Measurements from ENCODE around the gene TBC1D22A. TPM values are rescaled to one million over a fixed set of nuclear protein-coding genes. Genes with fewer than 3 reads are reported as not detected.

The TBC1D22A gene
- total and polyA plus RNA-seq, 2 donors (not counting 3 experiments of a cell fraction or from before 2014, with no cell fraction given) = 26.1 to 32.4 TPM

GRCh38 chr22:46823654-46824053 lies 61.2 kb downstream of the TBC1D22A start:
- intact Hi-C loops (cut with micrococcal nuclease) (no loop called here), dilution Hi-C loops (cut with MboI; ENCODE audit: extremely low pct_ligation_motif_present, low sequenced_read_pairs) (no loop called here)
- Histone ChIP-seq H3K79me2 (ENCODE audit: control insufficient read depth, insufficient read depth, low read length) (peaks cover 2% of the 10 kb centered on the region), H2AFZ (ENCODE audit: low read depth, low read length) (no peak overlapping the region), H3K9me3 (replicated peaks; ENCODE audit: control insufficient read depth, insufficient read depth, low read length) (no peaks in the 10 kb centered on the region), H3K27me3 (ENCODE audit: control insufficient read depth in 2 of 2, insufficient read depth in 2 of 2, low read length in 2 of 2) (no peaks in the 10 kb centered on the region), H3K36me3 (ENCODE audit: control insufficient read depth in 2 of 2, extremely low read depth in 1 of 2, insufficient read depth in 2 of 2, low read length in 2 of 2) (no peaks in the 10 kb centered on the region), H3K27ac (ENCODE audit: insufficient read depth, low read depth, low read length) (no peak overlapping the region), H3K4me1 (ENCODE audit: control insufficient read depth, extremely low read depth, insufficient read depth, low read length) (peaks cover 9% of the 10 kb centered on the region), H3K4me2 (ENCODE audit: insufficient read depth, low read length) (no peak overlapping the region), H4K20me1 (replicated peaks; ENCODE audit: control insufficient read depth, extremely low read depth, insufficient read depth, low read length) (no peaks in the 10 kb centered on the region), H3K4me3 (replicated peaks in 1 of 3; ENCODE audit: insufficient read depth in 1 of 3, low read depth in 1 of 3, low read length in 3 of 3) (no peak overlapping the region), H3K9ac (replicated peaks; ENCODE audit: extremely low read depth, insufficient read depth, low read length) (no peak overlapping the region), H3K9me1 (replicated peaks; ENCODE audit: control insufficient read depth, extremely low read depth, insufficient read depth, low read length) (no peaks in the 10 kb centered on the region)
- CTCF ChIA-PET = interaction anchor here (1.8 kb wide), 1 partner anchor 65 kb away, joined by 4 read pairs; no protein-coding TSS in a partner anchor
- no TSS peak for BruUV-seq (replicated peaks)
- DNase-seq (ENCODE audit: low read depth, low spot score) (no peak), FAIRE-seq (no peak)
- POLR2A ChIA-PET = no interaction called here
- no peak for TF ChIP-seq POLR2AphosphoS5 (IDR thresholded peaks at IDR 0.05; ENCODE audit: insufficient read depth, low read depth, low read length)
- TF ChIP-seq GATA2 (IDR thresholded peaks at IDR 0.05; ENCODE audit: insufficient read depth, insufficient read length, low read depth, low read length) = no peak
- TF ChIP-seq MAX (IDR thresholded peaks at IDR 0.05; ENCODE audit: insufficient read depth, insufficient read length) = no peak
- TF ChIP-seq JUN (IDR thresholded peaks at IDR 0.05; ENCODE audit: borderline replicate concordance, insufficient read depth, insufficient read length, low read depth) = no peak

GRCh38 chr22:46824344-46824909 lies 62.0 kb downstream of the TBC1D22A start:
- intact Hi-C loops (cut with micrococcal nuclease) (no loop called here), dilution Hi-C loops (cut with MboI; ENCODE audit: extremely low pct_ligation_motif_present, low sequenced_read_pairs) (no loop called here)
- Histone ChIP-seq H3K4me2 (ENCODE audit: insufficient read depth, low read length) (no peak overlapping the region), H3K79me2 (ENCODE audit: control insufficient read depth, insufficient read depth, low read length) (no peaks in the 10 kb centered on the region), H3K9me3 (replicated peaks; ENCODE audit: control insufficient read depth, insufficient read depth, low read length) (no peaks in the 10 kb centered on the region), H4K20me1 (replicated peaks; ENCODE audit: control insufficient read depth, extremely low read depth, insufficient read depth, low read length) (no peaks in the 10 kb centered on the region), H3K36me3 (ENCODE audit: control insufficient read depth in 2 of 2, extremely low read depth in 1 of 2, insufficient read depth in 2 of 2, low read length in 2 of 2) (no peaks in the 10 kb centered on the region), H2AFZ (ENCODE audit: low read depth, low read length) (no peak overlapping the region), H3K9ac (replicated peaks; ENCODE audit: extremely low read depth, insufficient read depth, low read length) (no peak overlapping the region), H3K27ac (ENCODE audit: insufficient read depth, low read depth, low read length) (no peak overlapping the region), H3K27me3 (ENCODE audit: control insufficient read depth in 2 of 2, insufficient read depth in 2 of 2, low read length in 2 of 2) (no peaks in the 10 kb centered on the region), H3K4me1 (ENCODE audit: control insufficient read depth, extremely low read depth, insufficient read depth, low read length) (peaks cover 16% of the 10 kb centered on the region), H3K4me3 (replicated peaks in 1 of 3; ENCODE audit: insufficient read depth in 1 of 3, low read depth in 1 of 3, low read length in 3 of 3) (no peak overlapping the region), H3K9me1 (replicated peaks; ENCODE audit: control insufficient read depth, extremely low read depth, insufficient read depth, low read length) (no peaks in the 10 kb centered on the region)
- BruUV-seq (replicated peaks) = no TSS peak
- DNase-seq (ENCODE audit: low read depth, low spot score) (no peak), FAIRE-seq (no peak)
- ChIA-PET CTCF (interaction anchor here (1.8 kb wide), 1 partner anchor 66 kb away, joined by 4 read pairs; no protein-coding TSS in a partner anchor), POLR2A (no interaction called here)
- TF ChIP-seq JUN (IDR thresholded peaks at IDR 0.05; ENCODE audit: borderline replicate concordance, insufficient read depth, insufficient read length, low read depth) (no peak), POLR2A (IDR thresholded peaks at IDR 0.05; ENCODE audit: low read depth, low read length) (no peak), FOS (IDR thresholded peaks at IDR 0.05; ENCODE audit: borderline replicate concordance, insufficient read depth, low read length) (no peak), POLR2AphosphoS5 (IDR thresholded peaks at IDR 0.05; ENCODE audit: insufficient read depth, low read depth, low read length) (no peak), MAX (IDR thresholded peaks at IDR 0.05; ENCODE audit: insufficient read depth, insufficient read length) (no peak), EZH2 (IDR thresholded peaks at IDR 0.05; ENCODE audit: borderline replicate concordance, low read depth, low read length, severe bottlenecking) (no peak), MYC (IDR thresholded peaks at IDR 0.05; ENCODE audit: low read depth, low read length) (no peak), GATA2 (IDR thresholded peaks at IDR 0.05; ENCODE audit: insufficient read depth, insufficient read length, low read depth, low read length) (no peak), CTCF (IDR thresholded peaks at IDR 0.05; ENCODE audit: extremely low read depth in 1 of 2, insufficient read depth in 1 of 2, low read depth in 1 of 2, low read length in 2 of 2) (no peak)
